T-helper 1 cell treated with Interleukin-12 subunit alpha and Interleukin-12 subunit beta and Interleukin-4 antibody, amounts not matched to agents 30 ng/mL and 1 ng/mL, for 36 hours (primary cell): ENCODE results near the gene DUSP9. TPM values are rescaled to one million over a fixed set of nuclear protein-coding genes. Genes with fewer than 3 reads are reported as not detected.

Experiments
- intact Hi-C: fragments of 100-400 bp; cut with micrococcal nuclease; formaldehyde crosslinking; loops from one replicate; pipeline ENCODE4 v1.15.1; 2024
- total RNA-seq: library from RNA; stranded (reverse); gene quantifications from 2 replicates; pipeline ENCODE4 v1.2.3, GENCODE V29; 2022

The DUSP9 gene
- total RNA-seq, 1 donor from 2014 or later: not detected

DNA sequence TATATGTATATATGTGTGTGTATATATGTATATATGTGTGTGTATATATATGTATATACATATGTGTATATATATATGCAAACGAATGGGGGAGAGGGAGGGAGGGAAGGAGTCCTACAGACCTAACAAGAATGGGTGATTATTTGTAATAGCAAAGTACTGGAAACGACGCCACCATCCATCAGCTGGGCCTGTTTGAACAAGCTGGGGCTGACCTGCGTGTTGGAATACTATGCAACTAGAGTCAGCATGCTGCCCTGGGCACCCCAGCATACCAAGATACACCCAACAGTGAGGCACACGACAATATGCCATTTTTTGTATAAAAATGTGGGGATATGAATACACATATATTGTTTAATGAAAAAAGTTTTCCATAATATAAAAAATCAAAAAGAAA is 26.4 kb upstream of the DUSP9 start:
- intact Hi-C loops: no loop called here

GRCh38 chrX:153621949-153622598 is 24.9 kb upstream of the DUSP9 start:
- intact Hi-C loops: no loop called here

DNA sequence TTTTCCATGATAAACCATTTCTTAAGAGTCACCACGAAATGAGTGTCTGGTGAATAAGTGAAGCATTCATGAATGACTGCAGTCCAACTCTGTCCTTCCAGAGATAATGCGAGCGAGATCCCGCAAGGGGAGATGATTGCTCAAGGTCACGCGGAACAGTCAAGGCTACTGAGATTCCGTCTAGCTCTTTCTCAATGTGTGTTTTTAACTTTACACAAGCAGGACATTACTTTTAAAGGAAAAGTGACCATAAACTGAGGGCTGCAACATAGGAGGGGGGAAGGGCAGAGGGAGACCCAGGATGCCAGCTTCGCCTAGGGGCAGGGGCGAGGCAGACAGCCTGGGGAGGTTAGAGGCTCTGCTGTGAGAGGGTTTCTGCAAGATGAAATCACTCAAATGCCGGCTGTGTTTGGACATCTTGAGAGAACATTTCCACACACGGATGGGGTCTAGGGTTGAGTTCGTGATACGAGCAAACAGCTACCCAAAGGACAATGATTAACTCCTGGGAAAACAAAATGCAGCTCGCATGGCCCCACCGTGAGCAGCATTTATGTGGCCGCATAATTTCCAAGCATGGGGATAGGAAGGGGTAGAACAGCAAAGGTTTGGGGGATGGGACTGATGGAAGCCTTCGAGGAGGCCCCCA is 24.2 kb upstream of the DUSP9 start:
- intact Hi-C loops: no loop called here

GRCh38 chrX:153623310-153624029 is 23.5 kb upstream of the DUSP9 start:
- intact Hi-C loops: no loop called here

GRCh38 chrX:153624196-153625091 is 22.6 kb upstream of the DUSP9 start:
- intact Hi-C loops: no loop called here

- intact Hi-C loops: no loop called here
These were observed 21.6 kb upstream of the DUSP9 start for GRCh38 chrX:153625271-153626024.

- intact Hi-C loops: no loop called here
These were observed 20.9 kb upstream of the DUSP9 start for GRCh38 chrX:153626025-153626633.

DNA sequence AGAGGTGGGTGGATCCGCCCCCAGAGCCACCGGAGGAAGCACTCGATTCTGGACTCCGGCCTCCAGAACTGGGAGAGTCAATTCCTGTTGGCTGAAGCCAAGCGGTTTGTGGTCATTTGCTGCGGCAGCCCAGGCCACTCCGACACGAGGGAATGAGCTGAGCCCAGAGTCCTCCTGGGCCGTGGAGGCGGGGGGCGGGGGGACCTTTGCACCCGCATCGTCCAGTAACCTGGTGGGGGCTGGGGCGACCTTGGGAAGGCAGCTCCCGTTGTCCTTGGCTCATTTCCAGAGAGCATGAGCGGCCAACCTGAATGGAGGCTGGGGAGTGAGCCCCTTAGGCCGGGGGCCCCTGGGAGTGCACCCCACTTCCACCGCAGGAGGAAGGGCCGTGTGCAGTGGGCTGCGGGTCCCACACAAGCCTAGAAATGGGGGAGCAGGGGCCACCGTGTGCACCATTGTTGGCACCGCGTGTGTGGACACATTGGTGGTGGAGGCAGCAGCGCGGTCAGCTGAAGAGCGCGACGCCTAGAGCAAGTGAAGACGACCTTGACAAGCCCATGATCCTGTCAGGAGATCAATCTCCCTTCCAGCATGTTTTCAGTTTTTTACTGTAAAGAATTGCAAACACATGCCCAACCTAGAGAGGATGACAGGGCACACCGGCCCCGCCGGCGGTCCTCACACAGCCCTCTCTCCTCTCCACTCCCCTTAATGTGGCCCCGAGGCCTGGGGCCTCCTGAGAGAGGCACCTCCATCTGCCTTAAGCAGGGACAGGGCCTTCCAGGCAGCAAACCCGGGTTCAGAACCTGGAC is 19.9 kb upstream of the DUSP9 start:
- intact Hi-C loops: no loop called here

DNA sequence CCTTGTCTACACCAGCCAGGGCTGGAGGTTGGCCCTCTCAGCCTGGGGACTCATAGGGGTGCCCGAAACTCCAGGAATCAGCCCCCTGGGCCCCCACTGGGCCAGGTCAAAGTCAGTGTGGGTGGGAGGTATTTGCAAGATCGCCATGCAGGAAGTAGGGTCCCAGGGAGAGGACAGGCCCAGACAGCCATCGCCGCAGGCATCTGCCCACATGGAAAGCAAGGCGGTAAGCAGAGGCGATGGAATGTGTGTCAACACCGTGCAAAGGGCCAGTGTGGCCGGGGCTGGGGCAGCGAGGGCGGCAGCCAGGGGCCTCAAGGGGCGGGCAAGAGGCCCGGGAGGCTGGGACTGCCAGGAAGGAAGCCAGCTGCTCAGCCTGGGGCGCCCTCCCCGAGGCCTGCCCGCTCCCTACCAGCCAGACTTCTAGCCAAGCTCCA is 19.3 kb upstream of the DUSP9 start:
- intact Hi-C loops: no loop called here

GRCh38 chrX:153628129-153628528 is 18.9 kb upstream of the DUSP9 start:
- intact Hi-C loops: no loop called here

DNA sequence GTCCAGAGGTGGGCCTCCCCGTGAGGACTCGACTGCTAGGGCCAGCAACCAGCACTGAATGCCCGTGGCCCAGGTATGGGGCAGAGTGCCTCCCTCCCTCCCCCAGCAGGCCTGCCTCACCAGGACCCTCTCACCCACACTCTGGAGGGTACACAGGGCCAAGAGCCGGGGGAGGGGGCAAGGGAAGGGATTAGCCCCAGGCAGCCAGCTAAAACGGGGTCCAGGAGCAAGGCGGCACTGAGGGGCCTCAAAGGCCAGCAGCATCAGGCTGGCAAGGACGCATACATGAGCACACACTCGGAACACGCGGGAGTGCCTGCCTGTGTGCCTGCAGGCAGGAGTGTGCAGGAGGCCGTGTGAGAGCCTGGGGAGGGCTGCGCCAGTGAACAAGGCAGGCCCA is 18.3 kb upstream of the DUSP9 start:
- intact Hi-C loops: no loop called here

- intact Hi-C loops: no loop called here
These were observed 15.7 kb upstream of the DUSP9 start for GRCh38 chrX:153631346-153631745.

DNA sequence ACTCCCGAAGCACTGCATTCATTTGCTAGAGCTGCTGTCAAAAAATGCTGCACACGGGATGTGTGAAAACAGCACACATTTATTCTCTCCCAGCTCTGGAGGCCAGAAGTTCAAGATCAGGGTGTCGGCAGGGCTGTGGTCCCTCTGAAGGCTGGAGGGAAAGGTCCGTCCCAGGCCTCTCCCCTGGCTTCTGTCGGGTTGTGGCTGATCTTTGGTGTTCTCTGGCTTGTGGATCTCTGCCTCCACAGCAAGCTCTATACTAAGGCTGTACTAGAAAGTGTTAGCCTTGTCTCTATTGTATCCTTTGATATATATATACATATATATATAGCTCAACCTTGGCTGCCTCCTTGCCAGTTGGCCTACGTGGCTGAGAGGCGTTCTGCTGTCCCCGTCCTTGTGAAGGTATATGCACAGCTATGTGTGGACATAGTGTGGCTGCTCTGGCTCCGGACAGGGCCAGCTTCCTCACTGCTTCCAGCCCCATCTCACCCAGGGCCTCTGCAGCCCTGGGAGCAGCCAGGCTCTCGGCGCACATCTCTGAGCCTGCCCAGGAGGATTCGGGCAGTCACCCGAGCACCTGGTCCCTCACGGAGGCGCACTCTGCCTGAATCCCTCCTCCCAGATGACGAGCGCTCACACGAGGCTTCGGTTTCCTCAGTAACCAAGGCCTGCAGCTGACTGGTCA is 15.0 kb upstream of the DUSP9 start:
- intact Hi-C loops: no loop called here

DNA sequence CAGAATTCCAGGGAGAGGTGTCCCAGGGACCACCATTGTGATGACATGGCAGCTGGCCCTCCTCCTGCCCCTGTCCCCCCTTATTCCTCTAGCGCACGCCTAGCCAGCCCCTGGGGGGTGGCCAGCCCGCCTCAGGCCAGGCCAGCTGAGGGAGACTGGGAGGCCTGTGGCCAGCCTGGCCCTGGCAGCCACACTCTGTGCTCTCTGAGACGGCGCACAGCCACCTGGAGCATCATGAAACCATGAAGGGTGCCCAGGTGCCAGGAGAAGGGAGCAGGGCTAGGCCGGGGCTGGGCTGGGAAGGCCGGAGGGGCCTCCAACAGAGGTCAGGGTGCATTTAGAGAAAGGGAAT is 14.4 kb upstream of the DUSP9 start:
- intact Hi-C loops: no loop called here

DNA sequence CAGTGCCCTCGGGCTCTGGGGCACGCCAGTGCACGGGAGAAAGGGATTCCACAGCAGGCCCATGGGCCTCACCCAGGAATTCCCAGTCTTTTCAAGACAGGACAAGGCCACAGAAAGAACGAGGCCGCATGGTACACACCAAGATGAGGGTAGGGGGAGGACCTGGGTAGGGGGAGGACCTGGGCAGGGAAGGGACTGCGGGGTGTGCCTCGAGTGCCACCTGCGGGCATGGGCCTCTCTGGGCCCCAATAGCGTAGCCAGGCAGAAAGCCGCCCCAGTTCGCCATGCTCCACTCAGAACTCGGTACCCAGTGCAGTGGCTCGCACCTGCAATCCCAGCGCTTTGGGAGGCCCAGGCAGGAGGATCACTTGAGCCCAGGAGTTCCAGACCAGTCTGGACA is 14.0 kb upstream of the DUSP9 start:
- intact Hi-C loops: no loop called here

DNA sequence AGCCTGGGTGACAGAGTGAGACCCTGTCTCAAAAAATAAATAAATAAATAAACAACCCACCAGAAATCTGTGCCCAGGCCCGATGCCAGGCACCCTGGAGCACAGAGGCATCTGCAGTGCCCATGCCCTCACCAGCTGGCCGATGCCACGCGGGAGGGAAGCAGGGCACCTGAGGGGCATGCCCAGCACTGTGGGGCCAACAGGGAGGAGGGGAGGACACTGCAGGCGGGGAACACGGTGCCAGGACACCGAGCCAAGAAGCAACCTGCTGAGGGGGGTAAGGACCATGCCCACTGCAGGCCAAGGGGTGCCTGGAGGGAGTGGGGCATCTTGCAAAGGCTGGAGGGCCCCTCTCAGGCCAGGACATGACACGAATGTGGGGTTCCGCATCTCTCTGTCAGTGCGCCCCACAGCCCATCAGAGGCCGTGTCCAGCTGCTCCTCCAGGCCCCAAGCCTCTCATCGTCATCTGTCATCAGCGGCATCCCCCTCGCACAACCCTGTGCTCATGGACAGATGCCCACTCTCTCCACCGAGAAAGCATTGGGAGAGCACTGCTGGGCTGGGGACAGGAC is 13.3 kb upstream of the DUSP9 start:
- intact Hi-C loops: no loop called here

DNA sequence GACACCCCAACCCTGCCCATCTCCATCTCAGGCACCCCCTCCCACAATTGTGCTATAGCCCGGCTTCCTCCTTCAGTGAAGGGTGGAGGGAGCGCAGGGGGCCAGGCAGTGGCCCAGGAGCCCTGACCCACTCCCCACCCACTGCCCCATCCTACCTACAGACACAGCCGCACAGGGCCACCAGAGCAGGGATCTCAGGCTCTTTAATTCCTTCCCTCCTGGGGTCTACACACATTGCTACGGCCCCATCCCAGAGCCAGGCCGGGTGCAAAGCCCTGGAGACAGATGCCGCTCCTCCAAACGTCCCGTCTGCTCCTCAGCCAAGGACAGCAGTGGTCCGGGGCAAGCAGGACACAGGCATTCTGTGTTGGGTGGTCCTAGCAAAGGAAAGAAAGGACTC is 12.8 kb upstream of the DUSP9 start:
- intact Hi-C loops: no loop called here

DNA sequence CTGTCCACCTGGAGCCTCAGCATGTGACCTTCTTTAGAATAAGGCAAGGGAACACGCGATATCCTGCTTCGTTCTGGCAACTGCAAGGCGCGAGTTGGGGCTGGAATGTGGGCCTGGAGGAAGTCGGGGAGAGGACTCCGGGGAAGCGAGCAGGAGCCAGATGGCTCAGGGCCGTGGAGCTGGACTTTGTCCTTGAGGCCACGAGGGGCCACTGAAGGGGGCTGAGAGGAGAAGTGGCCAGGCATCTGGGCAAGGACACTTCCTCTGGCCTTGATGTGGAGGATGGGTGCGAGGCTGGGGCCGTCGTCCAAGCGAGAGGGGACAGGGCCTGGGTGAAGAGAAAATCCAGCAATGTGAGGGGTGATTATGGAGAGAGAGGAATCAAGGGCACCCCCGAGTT is 12.2 kb upstream of the DUSP9 start:
- intact Hi-C loops: no loop called here

GRCh38 chrX:153635388-153635787 is 11.6 kb upstream of the DUSP9 start:
- intact Hi-C loops: no loop called here
